ENCODE data around the gene FAM107B. TPM values are rescaled to one million over a fixed set of nuclear protein-coding genes. Genes with fewer than 3 reads are reported as not detected.

Gene FAM107B
- total and polyA plus RNA-seq, 2 of the 8 experiments (the other 6 are each of a cell fraction or from before 2014, with no cell fraction given), result 7.5 to 28.1 TPM

GRCh38 chr10:14580671-14581332 is 193.9 kb downstream of the FAM107B start (continued):
- TF ChIP-seq CHD7 (IDR thresholded peaks at IDR 0.05; ENCODE audit: insufficient replicate concordance, low read length) (no peak), TAF1 (IDR thresholded peaks at IDR 0.05; ENCODE audit: low read depth, low read length) (no peak), CBX8 (IDR thresholded peaks at IDR 0.05; ENCODE audit: borderline replicate concordance, low read depth, low read length) (no peak), POLR2AphosphoS5 (IDR thresholded peaks at IDR 0.05; ENCODE audit: low read depth, low read length) (no peak), SP1 (IDR thresholded peaks at IDR 0.05; ENCODE audit: low read depth, low read length) (no peak), EZH2 (IDR thresholded peaks at IDR 0.05; ENCODE audit: low read depth, low read length, severe bottlenecking) (no peak), ZNF274 (IDR thresholded peaks at IDR 0.05; ENCODE audit: borderline replicate concordance, extremely low read depth, low read length) (no peak), KDM5A (IDR thresholded peaks at IDR 0.05; ENCODE audit: low read length) (no peak)
- TF ChIP-seq, protein P1, sequence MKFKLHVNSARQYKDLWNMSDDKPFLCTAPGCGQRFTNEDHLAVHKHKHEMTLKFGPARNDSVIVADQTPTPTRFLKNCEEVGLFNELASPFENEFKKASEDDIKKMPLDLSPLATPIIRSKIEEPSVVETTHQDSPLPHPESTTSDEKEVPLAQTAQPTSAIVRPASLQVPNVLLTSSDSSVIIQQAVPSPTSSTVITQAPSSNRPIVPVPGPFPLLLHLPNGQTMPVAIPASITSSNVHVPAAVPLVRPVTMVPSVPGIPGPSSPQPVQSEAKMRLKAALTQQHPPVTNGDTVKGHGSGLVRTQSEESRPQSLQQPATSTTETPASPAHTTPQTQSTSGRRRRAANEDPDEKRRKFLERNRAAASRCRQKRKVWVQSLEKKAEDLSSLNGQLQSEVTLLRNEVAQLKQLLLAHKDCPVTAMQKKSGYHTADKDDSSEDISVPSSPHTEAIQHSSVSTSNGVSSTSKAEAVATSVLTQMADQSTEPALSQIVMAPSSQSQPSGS (IDR thresholded peaks at IDR 0.05; ENCODE audit: low read length), result no peak

Measured in H1 (cell line).